GM21786 (cell line): ENCODE results near the gene ST8SIA4.

Experiments
- ATAC-seq: cut with Tn5 transposase; IDR thresholded peaks from one replicate; pipeline ENCODE4 v1.9.1; 2021; ENCODE audit not compliant: unreplicated experiment

Gene ST8SIA4

GRCh38 chr5:100872408-100873190 lies 30.5 kb downstream of the ST8SIA4 start:
- peak; percentile 71 for ATAC-seq

GRCh38 chr5:100867039-100867562 lies 36.0 kb downstream of the ST8SIA4 start:
- ATAC-seq: no peak

GRCh38 chr5:100864931-100865330 lies 38.2 kb downstream of the ST8SIA4 start:
- no peak for ATAC-seq

GRCh38 chr5:100863739-100864138 lies 39.3 kb downstream of the ST8SIA4 start:
- no peak for ATAC-seq

GRCh38 chr5:100861148-100861547 lies 41.9 kb downstream of the ST8SIA4 start:
- no peak for ATAC-seq

GRCh38 chr5:100860407-100860806 lies 42.7 kb downstream of the ST8SIA4 start:
- ATAC-seq: peak; percentile 54

GRCh38 chr5:100858987-100859545 lies 44.0 kb downstream of the ST8SIA4 start:
- ATAC-seq: no peak

- no peak for ATAC-seq
Measured at GRCh38 chr5:100856462-100856861, 46.6 kb downstream of the ST8SIA4 start.

- ATAC-seq: no peak
Measured at GRCh38 chr5:100855937-100856430, 47.1 kb downstream of the ST8SIA4 start.

GRCh38 chr5:100855295-100855694 lies 47.8 kb downstream of the ST8SIA4 start:
- no peak for ATAC-seq

- no peak for ATAC-seq
Measured at GRCh38 chr5:100854591-100854990, 48.5 kb downstream of the ST8SIA4 start.

GRCh38 chr5:100853582-100853981 lies 49.5 kb downstream of the ST8SIA4 start:
- no peak for ATAC-seq

- ATAC-seq: peak; percentile 91
Measured at GRCh38 chr5:100852988-100853449, 50.1 kb downstream of the ST8SIA4 start.

- ATAC-seq: no peak
Measured at GRCh38 chr5:100852051-100852450, 51.0 kb downstream of the ST8SIA4 start.

- no peak for ATAC-seq
Measured at GRCh38 chr5:100846772-100847171, 56.3 kb downstream of the ST8SIA4 start.

GRCh38 chr5:100842080-100842479 lies 61.0 kb downstream of the ST8SIA4 start:
- no peak for ATAC-seq

GRCh38 chr5:100841358-100842076 lies 61.6 kb downstream of the ST8SIA4 start:
- ATAC-seq: peak; percentile 42

- peak; percentile 31 for ATAC-seq
Measured at GRCh38 chr5:100840789-100841188, 62.3 kb downstream of the ST8SIA4 start.

- peak; percentile 74 for ATAC-seq
Measured at GRCh38 chr5:100840370-100840769, 62.7 kb downstream of the ST8SIA4 start.

- peak; percentile 24 for ATAC-seq
Measured at GRCh38 chr5:100838048-100838473, 65.0 kb downstream of the ST8SIA4 start.

- ATAC-seq: no peak
Measured at GRCh38 chr5:100834519-100834918, 68.6 kb downstream of the ST8SIA4 start.
